Stimulated activated CD8-positive, alpha-beta memory T cell treated with anti-CD3 and anti-CD28 coated beads, Interleukin-4, amount 100 ng/mL, for 48 hours (primary cell): Measurements from ENCODE around the gene IDS.
"Not testable (repeated sequence)": the region's sequence is repeated elsewhere in the genome, so short reads cannot be mapped to it uniquely, and the experiment has no call there.

Source experiments
- DNase-seq: peaks from one replicate; pipeline ENCODE4 v3.0.0-alpha.2; 2020

Gene IDS

DNA sequence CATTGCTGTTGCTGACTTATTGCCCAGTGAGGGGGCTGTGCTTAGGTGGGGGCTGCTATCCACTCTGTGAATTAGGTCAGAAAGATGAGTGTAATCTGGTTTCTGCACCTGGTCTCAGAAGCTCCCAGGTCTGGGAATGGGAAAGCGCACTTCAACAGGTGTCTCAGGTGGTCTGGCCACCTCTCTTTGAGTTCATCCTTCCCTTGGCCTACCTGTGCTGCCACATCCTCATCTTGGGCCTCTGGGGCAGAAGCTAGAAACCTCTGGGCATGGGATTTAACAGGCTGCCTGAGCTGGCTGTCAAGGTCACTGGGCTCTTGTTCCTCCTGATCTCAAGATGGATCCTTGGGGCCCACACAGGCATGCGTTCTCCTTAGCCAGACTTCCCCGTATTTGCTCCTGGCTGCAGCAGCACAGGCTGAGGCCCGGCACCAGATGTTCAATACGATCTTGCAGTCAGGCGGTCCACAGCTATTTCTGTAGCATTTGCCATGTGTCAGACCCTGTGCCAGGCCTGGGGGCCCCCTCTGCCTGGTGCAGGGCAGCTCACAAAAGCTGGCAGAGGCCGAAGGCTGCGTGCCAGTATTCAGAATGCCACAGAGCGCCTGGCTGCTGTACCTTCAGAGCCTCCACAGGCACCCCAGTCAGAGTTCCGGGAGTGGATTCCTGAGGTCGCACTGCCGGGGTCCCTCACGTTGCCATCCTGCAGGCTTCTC lies 21.4 kb upstream of the IDS start:
- DNase-seq: not testable (repeated sequence)

- not testable (repeated sequence) for DNase-seq
These were observed 20.8 kb upstream of the IDS start for GRCh38 chrX:149525903-149526302.

DNA sequence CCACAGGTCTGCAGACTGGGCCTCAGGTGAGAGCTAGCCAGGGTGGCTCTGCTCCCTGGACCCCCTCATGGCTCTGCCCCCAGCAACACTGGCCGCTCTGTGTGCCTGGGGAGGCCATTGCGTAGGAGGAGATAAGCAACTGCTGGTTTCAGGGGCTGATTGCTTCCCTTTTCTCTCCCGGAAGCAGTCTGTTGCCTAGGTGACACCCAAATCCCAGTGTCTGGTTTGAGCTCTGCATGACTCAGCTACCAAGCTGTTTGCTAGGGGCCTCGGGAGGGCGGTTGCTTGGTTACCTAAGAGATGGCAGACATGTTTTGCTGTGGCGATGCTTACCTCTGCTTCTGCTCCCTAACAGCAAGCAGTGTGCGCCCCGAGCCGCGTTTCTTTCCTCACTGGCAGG lies 20.3 kb upstream of the IDS start:
- DNase-seq: peak; percentile 59

DNA sequence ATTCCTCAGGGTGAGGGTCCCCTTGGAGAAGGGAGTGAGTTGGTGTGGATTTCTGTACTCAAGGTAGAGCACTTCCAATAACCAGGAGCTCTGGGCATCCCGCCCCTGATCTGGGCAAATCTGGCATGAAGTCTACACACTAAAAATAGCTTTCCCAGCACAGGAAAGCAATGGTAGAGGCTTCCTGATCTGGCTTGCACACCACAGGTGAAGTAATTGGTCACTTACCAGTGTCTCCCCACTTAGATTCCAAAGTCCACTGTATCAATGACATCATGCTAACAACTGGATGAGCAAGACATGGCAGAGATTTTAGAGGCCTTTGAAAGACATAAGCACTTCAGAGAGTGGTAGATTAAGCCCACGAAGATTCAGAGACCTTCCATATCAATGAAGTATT lies 17.8 kb upstream of the IDS start:
- no peak for DNase-seq

DNA sequence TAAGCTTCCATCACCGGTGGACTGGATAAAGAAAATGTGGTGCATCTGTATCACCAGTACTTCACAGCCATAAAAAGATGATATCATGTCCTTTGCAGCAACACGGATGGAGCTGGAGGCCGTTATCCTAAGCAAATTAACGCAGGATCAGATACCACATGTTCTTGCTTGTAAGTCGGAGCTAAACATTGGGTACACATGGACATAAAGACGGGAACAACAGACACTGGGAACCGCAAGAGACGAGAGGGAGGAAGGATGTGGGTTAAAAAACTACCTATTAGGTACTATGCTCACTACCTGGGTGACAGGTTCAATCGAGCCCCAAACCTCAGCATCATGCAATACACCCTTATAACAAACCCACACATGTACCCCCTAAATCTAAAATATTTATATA lies 16.3 kb upstream of the IDS start:
- no peak for DNase-seq

DNA sequence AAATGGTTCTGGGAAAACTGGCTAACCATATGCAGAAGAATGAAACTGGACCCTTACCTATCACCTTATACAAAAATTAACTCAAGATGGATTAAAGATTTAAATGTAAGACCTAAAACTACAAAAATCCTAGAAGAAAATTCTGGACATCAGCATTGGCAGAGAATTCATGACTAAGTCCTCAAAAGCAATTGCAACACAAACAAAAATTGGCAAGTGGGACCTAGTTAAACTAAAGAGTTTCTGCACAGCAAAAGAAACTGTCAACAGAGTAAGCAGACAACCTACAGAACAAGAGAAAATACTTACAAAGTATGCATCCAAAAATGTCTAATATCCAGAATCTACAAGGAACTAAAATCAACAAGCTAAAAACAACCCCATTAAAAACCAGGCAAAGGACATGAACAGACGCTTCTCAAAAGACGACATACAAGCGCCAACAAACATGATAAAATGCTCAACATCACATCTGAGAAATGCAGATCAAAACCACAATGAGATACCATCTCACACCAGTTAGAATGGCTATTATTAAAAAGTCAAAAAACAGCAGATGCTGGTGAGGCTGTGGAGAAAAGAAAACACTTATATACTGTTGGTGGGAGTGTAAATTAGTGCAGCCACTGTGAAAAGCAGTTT lies 15.7 kb upstream of the IDS start:
- not testable (repeated sequence) for DNase-seq

DNA sequence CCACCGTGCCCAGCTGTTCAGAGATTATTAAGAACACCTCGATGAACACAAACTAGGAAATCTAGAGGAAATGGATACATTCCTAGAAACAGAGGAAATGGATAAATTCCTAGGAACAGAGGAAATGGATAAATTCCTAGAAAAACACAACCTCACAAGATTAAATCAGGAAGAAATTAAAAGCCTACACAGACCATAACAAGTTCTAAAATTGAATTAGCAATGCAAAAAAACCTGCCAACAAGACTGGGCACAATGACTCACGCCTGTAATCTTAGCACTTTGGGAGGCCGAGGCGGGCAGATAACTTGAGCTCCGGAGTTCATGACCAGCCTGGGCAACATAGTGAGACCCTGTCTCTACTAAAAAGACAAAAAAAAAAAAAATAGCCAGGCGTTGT lies 13.1 kb upstream of the IDS start:
- no peak for DNase-seq

DNA sequence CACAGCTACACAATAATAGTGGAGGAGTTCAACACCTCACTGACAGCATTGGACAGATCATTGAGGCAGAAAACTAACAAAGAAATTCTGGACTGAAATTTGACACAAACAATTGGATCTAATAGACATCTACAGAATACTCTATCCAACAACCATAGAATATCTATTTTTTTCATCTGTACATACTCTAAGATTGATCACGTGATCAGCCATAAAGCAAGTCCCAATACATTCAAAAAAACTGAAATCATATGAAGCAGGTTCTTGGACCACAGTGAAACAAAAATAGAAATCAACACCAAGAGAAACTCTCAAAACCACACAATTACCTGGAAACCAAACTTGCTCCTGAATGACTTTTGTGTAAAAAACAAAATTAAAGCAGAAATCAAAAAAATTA lies 12.2 kb upstream of the IDS start:
- DNase-seq: no peak

GRCh38 chrX:149516604-149517003 lies 11.5 kb upstream of the IDS start:
- DNase-seq: no peak

DNA sequence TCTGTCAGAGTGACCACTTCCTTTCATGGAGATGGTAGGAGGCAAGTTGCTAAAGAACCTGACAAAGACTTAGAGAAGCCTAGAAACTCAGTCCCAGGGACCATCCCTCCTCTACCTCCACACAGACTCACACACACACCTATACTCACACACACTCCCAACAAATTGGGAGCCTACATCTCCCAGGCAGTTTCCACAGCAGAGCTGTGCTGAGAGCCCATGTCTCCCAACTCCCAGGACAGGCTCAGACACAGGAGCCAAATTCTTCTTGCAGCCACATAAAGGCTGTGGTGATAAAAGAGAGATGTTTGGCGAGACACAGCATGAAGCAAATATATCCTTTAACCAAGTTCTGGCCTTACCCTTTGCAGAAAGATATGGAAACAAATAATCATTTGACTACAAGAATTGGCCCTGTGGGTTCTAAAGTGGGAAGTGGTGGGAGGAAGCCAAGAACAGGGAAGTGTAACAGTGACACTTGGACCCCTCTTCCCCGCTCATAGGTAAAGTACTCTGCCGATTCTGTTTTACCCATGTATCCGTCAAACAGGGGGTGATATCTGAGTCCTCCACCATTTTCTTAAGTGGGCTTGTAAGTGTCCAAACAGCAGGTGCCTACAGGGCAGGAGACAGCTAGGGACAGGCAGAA lies 11.0 kb upstream of the IDS start:
- no peak for DNase-seq

DNA sequence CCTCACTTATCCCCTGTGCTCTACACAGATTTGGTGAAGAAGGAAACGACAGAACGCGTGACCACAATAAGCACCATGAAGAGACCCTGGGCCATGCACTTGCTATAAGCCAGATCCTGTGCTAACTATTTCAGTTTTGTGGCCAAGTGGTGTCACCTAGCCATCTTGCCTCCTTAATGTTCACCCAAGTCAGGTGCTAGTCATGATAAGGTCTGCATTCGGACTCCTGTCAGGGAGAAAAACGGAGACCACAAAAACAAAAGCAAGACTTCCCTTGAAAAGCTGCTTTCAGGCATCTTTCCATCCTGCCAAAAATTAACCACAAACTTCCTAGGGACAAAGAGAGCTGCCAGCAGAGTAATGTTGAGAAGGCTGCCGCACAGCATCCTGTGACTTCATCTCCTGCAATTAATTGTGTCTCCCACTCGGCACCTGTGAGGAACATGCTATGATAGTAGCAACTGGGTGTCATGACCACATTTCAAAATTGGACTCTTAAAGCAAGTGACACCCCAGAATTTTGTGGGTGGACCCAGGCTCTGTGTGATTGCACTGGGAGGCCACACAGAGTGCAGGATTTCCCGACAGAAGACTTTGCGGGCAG lies 8.8 kb upstream of the IDS start:
- DNase-seq: no peak

DNA sequence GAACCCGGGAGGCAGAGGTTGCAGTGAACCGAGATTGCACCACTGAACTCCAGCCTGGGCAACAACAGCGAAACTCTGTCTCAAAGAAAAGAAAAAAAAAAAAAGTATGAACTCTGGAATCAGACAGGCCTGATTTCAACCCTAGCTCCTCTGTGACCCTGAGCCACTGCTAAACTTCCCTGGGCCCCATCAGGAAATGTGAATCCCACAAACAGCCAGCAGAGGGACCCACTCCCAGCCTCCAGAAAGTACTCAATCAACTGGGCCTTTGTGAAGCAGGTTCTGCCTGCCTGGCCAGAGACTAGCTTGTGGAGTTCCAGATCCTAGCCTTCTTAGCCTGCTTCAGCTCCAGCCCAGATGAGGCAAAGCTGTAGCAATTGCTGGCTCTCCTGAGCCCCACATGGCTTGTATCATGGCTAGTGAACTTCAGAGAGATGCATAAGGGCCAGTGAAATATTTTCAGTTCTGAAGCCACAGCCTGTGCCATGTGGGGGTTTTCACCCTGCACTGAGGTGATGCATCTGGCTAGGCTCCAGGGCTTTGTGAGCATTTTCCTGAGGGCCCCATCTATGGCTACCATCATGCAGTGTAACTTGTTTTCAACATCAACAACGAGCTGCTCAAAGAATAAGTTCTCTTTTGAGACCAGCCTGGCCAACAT lies 7.2 kb upstream of the IDS start:
- DNase-seq: peak; percentile 56

DNA sequence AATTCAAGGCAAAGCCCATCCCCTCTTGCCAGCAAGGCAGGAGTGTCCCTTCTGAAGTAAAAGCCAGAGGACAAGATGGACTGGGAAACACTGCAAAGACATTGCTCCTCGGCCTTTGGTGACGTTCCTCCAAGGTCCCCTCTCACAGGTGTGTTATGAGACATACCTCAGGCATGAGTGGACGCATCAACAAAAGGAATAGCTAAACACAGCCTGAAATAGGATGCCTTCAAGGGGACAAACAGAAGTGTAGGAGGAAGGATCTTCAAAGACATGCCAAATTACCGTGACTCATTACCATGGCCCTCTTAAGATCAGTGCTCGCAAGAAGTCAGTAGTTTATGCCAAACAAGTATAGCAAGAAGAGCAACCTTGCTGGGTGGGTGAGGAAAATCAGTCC lies 6.0 kb upstream of the IDS start:
- DNase-seq: no peak

DNA sequence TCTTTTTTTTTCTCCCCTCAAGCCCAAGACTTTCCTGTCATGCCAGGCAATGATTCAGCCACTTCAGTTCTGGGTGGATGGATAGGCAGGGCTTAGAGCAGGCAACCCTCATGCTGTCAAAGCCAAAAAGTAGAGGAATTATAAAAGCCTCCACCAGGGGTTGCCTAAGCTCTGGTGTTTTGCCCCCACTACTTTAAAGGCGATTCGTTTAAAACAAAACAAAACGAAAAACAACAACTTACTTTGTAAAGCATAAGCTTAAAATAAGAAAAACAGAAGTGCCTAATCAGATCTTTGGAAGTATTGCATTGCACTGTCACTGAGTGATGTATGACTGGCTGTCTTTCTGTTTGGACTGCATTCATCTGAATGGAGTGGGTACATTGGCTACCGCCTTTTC lies 5.3 kb upstream of the IDS start:
- DNase-seq: no peak

GRCh38 chrX:149508467-149508866 lies 3.4 kb upstream of the IDS start:
- no peak for DNase-seq

DNA sequence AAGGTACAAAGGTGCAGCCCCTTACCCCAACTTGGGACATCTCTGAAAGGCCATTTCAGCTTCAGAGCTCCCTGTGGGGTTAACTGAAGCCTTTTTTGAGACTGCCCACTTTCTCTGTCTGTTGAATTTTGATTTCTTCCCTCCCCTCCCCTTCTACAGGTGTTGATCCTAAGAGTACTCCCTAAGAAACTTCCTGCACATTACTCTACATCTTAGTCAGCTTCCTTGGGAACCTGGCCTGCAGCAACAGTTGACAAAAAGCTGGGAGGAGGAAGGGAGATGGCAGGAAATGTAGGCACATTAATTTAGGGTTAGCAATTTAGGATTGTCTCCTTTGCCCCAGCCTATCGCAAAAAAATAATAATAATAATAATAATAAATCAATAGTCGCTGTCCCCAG lies 1.2 kb upstream of the IDS start:
- DNase-seq: no peak

GRCh38 chrX:149505671-149506070 lies 565 bp upstream of the IDS start:
- no peak for DNase-seq

DNA sequence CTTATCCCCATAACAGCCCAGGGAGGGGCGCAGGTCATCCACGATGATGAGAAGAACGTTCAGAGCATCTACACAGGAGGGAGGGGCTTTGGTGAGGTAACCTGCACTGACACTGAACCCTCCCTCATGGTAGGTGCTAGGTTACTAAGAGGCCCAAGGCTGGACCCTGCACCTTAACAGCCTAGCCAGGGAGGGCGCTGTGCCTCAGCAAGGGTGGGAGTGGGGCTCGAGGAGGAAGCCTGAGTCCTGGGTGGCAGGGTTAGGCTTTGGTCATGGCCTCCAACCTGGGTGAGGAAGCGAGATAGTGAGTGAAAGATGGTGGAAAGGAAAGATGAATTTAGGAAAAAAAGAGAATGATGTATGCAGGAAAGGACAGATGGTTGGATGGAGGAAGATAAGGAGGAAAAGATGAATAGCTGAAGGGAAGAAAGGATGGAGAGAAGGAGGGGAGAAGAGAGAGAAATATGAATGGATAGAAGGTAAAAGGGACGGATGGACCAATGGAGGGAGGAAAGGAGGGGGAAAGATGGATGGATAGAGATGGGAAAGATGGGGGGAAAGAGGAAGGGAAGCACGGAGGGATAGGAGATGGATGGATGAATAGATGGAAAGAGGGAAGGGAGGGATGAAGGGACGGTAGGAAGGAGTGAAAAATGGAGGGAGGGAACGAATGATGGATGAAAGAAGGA lies 736 bp downstream of the IDS start:
- peak; percentile 77 for DNase-seq

DNA sequence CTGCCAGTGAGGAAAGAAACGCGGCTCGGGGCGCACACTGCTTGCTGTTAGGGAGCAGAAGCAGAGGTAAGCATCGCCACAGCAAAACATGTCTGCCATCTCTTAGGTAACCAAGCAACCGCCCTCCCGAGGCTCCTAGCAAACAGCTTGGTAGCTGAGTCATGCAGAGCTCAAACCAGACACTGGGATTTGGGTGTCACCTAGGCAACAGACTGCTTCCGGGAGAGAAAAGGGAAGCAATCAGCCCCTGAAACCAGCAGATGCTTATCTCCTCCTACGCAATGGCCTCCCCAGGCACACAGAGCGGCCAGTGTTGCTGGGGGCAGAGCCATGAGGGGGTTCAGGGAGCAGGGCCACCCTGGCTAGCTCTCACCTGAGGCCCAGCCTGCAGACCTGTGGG lies 1.7 kb downstream of the IDS start:
- DNase-seq: peak; percentile 64

- DNase-seq: not testable (repeated sequence)
These were observed 2.2 kb downstream of the IDS start for GRCh38 chrX:149502923-149503322.

GRCh38 chrX:149499766-149500165 lies 5.3 kb downstream of the IDS start:
- no peak for DNase-seq

- no peak for DNase-seq
These were observed 6.3 kb downstream of the IDS start for GRCh38 chrX:149498767-149499166.

DNA sequence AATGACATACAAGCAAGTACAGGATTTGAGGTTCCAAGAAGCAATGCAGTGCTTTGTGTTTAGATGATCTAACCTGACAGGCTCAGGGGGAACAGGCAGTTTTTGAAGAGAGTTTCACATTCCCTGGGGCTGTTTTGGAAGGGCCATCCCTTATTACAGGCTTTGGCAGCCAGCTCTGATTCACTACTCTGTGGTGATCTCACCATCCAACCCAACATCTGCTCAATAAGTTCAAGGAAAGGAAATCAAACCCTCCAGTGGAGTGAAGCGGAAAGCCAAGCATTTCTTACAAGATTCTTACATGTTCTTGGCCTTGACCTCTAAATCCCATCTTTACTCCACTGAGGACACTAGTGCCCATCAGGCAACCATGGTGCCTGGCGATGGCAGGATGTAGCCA lies 7.5 kb downstream of the IDS start:
- DNase-seq: no peak
